ENCODE data around the gene RAMACL.
"Not testable (repeated sequence)": the region's sequence is repeated elsewhere in the genome, so short reads cannot be mapped to it uniquely, and the experiment has no call there.

The RAMACL gene

DNA sequence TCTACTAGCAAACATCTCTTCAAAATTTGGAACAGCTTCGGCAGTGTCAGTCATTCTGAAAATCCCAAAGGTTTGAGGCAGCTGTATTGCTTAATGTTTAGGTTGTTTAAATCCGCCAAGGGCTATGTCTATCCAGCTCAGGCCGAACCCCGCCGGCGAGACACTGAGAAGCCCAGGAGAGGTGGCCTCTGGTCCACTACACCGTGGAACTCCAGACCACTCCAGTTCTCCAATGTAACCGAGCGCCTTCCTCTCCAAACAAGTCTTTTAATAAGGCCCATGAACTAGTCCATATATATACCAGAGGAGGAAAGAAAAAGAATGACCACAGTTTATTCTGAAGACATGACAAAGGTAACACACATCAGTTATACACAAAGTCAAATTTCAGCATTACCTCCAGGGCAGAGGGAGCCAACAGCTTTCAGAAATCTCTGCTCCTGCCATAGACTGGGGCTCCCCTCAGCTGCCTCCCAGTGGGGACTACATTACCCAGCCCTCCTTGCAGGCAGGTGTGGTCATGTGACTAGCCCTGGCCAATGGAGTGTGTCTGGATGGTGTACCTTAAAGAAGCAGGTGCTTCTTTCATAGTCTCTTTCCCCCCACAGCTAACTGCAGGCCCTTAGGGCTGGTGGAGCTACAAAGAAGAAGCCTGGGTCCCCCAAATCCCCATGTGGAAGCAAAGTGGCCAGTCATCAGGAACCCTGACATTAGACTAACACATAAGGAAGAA is at the start of gene RAMACL:
Gene RAMACL (minus strand): TSS at position 255 of the 733 bp plus-strand sequence. CDS start 201 bp downstream, at position 54.
- peak; percentile 30 for DNase-seq

DNA sequence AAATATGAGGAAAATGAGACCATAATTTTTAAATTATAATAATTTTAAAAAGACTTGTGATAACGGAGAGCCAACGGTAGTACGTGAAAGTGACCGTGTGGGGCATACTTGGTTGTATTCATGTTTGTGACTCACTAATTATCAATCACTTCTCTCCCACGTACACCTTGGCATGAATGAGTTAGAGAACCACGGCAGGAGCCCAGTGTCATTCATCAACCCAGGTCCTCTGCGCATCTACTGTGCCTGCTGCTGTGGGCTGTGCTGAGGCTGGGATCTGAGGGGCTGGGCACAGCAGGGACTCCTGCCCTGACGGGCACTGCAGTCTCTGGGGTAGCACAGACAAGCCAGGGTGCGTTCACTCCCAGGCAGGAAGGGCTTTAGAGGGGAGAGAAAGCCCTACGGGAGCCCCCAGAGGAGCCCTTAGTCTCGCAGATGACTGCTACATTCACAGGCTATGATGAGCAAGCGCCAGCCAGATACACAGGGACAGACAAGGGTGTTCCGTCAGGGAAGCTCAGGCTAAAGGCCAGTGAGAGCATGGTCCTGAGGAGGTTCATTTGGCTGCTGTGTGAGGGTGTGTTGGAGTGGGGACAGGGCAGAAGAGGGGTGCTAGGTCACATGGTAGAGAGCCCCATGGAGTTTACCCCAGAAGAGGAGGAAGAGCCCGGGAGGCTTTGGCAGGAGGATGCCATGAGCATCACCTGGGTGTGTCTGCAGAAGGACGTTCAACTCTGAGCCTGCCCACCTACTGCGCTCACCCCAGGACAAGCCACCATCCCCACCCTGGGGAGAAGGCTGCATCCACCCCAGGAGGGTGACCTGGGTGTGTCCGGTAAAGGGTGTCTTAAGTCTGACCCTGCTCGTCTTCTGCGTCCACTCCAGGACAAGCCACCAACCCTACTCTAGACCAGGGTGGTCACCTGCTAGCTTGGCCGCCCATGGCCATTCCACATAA is 48.8 kb upstream of the RAMACL start:
- no peak for DNase-seq

DNA sequence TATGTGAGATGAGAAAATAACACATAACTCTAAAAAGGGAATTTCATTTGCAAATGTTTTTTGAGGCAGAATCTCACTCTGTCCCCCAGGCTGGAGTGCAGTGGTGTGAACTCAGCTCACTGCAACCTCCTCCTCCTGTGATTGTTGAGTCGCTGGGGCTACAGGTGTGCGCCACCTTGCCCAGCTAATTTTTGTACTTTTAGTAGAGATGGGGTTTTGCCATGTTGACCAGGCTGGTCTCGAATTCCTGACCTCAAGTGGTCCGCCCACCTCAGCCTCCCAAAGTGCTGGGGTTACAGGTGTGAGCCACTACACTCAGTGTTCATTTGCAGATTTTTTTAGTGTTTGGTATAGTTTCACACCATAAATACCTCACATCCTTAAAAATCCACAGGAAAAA is 48.1 kb upstream of the RAMACL start:
- not testable (repeated sequence) for DNase-seq

GRCh38 chr6:166633732-166634535 is 47.5 kb upstream of the RAMACL start:
- DNase-seq: no peak

DNA sequence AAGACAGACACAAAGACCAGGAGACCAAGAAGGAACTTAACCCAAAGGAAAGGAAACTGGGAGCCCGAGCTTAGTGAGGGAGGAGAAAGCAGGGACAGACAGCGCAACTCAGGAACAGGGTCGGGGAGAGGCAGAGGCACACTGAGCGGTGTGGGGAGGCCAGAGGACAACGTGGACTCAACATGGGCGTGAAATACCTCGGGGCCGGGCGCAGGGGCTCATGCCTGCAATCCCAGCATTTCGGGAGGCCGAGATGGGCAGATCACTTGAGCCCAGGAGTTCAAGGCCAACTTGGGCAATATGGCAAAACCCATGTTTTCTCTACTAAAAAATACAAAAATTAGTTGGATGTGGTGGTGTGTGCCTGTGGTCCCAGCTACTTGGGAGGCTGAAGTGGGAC is 46.3 kb upstream of the RAMACL start:
- no peak for DNase-seq

DNA sequence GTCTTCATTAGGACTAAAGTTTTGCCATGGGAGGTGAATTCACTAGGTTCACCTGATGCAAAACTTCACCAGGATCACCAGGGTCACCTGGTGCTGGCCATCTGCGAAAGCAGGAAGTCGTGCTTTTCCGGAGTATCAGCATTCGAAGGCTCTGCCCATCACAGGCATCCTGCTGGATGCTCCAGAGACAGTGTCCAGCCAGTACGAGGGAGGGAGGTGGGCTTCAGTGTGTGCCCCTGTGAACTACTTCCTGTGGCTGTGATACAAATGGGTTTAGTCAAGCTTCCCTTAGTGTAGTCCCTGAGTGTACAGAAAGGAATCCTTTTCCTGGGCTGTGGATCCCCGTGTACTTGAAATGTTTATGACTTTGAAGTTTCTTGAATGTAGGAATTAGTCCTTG is 44.0 kb upstream of the RAMACL start:
- no peak for DNase-seq

- DNase-seq: no peak
Observed at GRCh38 chr6:166629628-166630027, 43.1 kb upstream of the RAMACL start.

DNA sequence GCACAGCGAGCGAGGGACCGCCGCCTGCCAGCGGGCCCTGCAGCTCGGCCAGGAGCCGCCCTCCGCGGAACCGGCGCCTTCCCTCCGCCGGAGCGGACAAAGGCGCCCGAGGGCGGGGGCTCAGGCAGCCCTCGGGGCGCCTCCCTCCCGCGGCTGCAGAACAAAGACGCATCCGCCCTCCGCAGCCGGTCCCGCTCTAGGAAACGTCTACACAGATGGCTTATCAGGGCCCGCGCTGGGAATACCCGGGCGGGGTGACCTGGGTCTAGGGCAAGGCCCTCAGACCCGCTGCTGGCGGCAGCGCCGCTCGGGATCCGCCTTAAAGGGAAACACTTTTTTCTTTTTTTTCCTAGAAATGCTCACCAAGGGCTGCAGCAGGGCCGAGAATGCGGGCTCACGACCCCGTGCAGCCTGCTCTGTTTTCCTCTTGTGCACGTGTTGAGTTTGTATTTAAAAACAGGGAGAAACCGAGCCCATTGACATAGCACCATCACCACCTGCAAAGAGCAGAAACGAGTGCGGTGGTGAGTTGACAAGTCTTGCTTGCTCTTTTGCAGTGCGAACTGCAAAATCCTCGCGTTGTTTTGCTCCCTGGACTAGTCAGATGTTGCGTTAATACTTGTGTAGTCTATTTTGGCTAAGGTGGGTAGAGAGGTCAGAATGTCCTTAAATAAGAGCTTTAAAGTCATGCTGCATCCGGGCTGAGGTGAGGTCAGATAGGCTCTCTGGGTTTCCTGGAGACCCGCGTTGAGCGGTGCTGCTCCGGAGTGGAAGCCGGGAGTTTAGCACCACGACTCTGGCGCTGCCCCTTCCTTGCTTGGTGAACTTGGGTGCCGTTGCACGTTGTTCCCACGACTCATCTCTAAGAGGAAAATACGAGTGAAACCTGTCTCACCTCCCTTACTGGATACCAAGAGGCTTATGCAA is 41.7 kb upstream of the RAMACL start:
- peak; percentile 55 for DNase-seq

DNA sequence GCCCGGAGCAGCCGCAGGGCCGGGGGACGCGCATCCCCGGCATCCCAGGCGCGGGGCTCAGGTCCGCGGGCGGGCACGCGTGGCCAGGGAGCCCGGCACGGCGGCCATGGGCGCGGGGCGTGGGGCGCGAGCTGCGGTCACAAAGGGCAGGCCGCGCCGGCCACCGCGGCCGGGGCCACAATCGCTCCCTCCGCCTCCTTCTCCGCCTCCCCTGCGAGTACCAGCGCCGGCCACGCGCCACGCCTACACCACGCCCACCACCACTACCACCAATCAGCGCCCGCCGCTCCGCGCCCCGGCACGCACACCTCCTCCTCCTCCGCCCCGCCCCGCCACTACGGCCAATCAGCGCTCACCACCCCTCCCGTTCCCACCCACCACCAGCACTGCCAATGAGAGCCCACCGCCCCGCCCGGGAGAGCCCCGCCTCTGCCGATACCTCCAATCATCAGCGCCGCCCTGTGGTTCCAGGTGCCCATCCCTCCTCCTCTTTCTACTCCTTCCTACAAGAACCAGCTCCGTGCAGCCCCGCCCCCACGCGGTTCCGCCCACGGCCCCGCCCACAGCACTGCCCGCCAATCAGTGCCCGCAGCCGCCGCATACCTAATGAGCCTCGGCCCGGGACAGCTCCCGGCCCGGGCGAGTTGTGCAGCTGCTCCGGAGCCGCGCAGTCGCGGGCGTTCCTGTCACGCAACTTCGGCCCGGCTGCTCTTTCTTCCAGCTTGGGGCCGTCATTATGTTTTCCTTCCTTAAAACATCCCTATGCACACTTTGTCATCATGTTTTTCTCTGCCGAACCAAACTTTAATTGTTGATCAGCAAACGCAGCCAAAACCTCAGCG is 40.8 kb upstream of the RAMACL start, which contains the start of gene RPS6KA2:
Gene RPS6KA2 (minus strand): TSS at position 219 of the 842 bp plus-strand sequence. CDS start 232 bp downstream, outside the sequence.
- peak; percentile 100 for DNase-seq

DNA sequence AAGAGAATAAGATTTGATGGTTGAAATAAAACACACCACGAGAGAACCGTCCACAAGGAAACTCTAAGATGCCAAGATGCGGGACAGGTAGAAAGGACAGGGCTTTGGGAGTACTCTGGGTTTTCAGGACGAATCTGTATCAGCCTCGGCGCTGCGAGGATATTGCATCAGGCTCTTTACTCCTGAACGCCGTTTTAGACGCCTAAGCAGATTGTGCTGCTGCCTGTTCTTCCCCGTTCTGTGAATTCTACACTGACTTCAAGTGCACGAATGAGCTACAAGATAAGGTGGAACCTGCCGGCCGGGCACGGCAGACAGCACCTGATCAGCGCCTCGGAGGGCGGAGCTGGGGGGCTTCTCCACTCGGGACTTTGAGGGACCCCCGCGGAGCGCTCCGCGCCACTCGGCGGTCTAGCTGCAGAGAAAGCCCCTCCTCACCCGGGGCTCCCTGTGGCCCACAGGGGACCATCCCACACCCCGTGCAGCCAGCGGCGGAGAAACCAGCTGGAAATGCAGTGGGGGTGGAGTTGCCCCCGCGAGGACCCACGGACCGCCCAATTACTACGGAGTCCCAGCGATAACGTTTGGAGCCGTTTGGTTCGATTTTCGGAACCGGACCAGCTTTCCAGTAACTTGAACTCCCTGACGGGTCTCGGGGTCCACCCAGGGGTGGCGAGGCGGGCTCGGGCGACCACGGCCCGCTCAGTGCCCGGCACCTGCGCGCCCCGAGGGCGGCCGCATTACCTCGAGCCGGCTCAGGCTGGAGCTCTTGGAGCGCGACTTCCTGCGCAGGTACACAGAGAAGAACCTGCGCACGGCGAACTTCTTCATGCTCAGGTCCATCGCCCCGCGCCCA is 39.9 kb upstream of the RAMACL start:
- peak; percentile 39 for DNase-seq

DNA sequence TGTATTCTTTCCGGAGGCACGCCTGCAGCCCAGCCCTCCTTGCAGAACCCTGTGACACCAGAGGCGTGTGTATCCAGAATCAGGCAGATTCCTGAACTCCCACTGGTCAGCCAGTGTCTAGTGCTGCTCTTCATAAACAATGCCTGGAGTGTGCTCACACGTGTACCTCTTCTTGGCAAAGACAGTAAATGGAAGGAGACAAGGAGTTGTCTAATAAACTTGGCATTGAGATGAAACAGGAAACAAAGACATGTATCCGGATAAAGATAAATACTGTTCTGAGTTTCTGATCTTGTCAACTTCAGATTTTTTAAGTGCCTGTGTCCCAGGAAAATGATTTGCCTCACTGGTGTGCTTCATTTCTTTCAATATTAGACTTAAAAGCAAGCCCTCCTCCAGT is 38.9 kb upstream of the RAMACL start:
- no peak for DNase-seq

DNA sequence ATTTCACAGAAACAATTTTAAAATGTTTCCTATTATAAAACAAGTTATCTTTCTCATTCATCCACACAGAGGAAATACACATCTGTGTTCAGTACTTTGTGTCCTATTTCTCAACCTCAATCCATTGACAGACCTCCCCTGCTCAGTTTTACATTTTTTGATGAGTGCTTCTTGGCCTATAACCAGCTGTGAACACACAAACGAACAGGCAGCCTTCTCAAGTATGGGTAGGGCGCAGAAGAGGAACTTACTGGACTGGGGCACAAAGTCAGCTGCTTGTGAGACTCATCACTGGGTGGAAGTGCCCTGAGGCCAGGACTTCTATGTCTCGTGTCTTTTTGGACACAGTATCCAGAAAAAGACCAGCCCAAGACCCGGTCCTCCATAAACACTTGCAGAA is 37.8 kb upstream of the RAMACL start:
- DNase-seq: no peak

DNA sequence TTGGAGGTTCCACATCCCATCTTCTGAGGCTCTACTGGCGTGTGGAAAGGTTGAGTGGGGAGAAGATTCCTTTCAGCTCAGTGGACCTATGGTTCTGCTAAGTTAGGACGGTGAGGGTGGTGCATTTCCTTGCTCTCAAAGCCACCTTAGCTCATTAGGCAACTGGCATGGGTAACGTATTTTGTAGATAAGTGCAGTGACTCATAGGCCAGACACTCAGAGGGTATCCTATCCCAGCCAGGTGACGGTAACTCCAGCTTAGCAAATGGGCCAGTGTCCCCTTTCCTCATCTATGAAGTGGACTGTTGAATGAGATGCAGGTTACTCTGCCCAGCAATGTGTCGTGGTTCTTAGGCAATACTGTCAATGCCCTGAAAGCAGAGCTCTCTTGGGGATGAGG is 36.8 kb upstream of the RAMACL start:
- no peak for DNase-seq

- DNase-seq: no peak
Observed at GRCh38 chr6:166621114-166621540, 34.6 kb upstream of the RAMACL start.

DNA sequence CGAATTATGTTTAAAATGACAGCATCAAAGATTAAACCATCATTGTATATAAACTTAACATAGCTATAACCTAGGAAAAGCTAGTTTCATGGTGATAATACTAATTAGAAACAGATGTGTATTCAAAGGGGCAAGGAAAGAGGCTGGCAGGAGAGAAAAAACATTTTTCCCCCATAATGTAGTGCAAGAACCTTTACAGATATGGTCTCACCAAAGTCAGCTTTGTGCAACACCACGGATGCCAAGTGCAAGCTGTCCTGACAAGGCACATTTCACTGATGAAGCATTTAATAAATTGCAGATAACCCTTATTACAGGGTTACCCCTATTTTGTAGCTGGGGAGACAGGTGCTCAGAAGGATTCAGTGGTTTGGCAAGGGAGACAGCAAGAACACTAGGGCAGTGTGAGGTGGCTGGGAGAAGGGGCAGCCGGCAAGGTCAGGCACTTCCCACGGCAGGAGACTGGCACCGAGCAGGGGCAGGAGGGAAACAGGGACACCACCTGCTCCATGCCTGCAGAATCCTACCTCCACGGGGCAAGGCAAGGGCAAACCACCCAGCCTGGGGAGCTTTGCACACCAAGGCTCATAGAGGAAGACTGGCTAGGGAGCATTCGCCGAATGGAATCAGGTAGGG is 34.1 kb upstream of the RAMACL start:
- DNase-seq: no peak

- DNase-seq: no peak
Observed at GRCh38 chr6:166619912-166620311, 33.4 kb upstream of the RAMACL start.

GRCh38 chr6:166618866-166619761 is 32.6 kb upstream of the RAMACL start:
- no peak for DNase-seq

- no peak for DNase-seq
Observed at GRCh38 chr6:166618251-166618650, 31.8 kb upstream of the RAMACL start.
